Naive thymus-derived CD4-positive, alpha-beta T cell (primary cell): ENCODE measurements around the gene DNAL4. TPM values are rescaled to one million over a fixed set of nuclear protein-coding genes. Genes with fewer than 3 reads are reported as not detected.
A peak's percentile ranks its signal among the peaks of the same experiment; 100 is the strongest.

Source experiments
- ATAC-seq: fragments of 150-1000 bp; cut with Tn5 transposase; 2 replicates; pipeline ENCODE4 v1.10.0; 2021; ENCODE audit warnings: mild to moderate bottlenecking, moderate library complexity
- CTCF ChIA-PET: fragments of 350-600 bp; sonication (Branson Sonifier 250); formaldehyde crosslinking; loops from one replicate; lab custom pipeline; 2021; ENCODE audit warnings: antibody characterized with exemption; lab: Charles Lee
- POLR2A ChIA-PET: fragments of 350-600 bp; sonication (Branson Sonifier 250); formaldehyde crosslinking; loops from one replicate; lab custom pipeline; 2021; ENCODE audit warnings: antibody characterized with exemption, inconsistent platforms; lab: Charles Lee
- DNase-seq, 9 donors: peaks; one replicate each; pipeline versions ENCODE4 v3.0.0 to v3.0.0-alpha.2; 2020 to 2022; ENCODE audit warnings: mixed read lengths in 1 of 9
- H3K27ac ChIP-seq: one replicate; pipeline ENCODE4 v1.7.0; 2013; ENCODE audit warnings: mild to moderate bottlenecking, low read depth, low read length, moderate library complexity
- H3K27me3 ChIP-seq, 2 donors: one replicate each; pipeline ENCODE4 v1.7.0; 2013; ENCODE audit warnings: low read length in 2 of 2, mild to moderate bottlenecking in 2 of 2, moderate library complexity in 2 of 2; ENCODE audit not compliant: control insufficient read depth in 2 of 2, insufficient read depth in 2 of 2
- H3K36me3 ChIP-seq, 3 experiments: 1 replicate in 2 of 3; 2 replicates in 1 of 3; pipeline ENCODE4 v1.7.0; 2013; ENCODE audit warnings: low read length in 3 of 3, mild to moderate bottlenecking in 3 of 3, moderate library complexity in 1 of 3; ENCODE audit not compliant: insufficient read depth in 3 of 3, control insufficient read depth in 2 of 3
- H3K4me1 ChIP-seq, 2 donors: one replicate each; pipeline ENCODE4 v1.7.0; 2013; ENCODE audit warnings: low read length in 2 of 2, mild to moderate bottlenecking in 2 of 2, moderate library complexity in 1 of 2; ENCODE audit not compliant: control insufficient read depth in 2 of 2, insufficient read depth in 2 of 2
- H3K4me3 ChIP-seq: 2 replicates; pipeline ENCODE4 v1.7.0; 2013; ENCODE audit warnings: mild to moderate bottlenecking, low read length
- H3K9me3 ChIP-seq, 3 experiments: 1 replicate in 2 of 3; 2 replicates in 1 of 3; pipeline ENCODE4 v1.7.0; 2013; ENCODE audit warnings: low read length in 3 of 3; ENCODE audit not compliant: control insufficient read depth in 2 of 3
- H3K27ac Mint-ChIP-seq, 9 donors: one replicate each; pipeline ENCODE4 v1.8.0; 2020 to 2022; ENCODE audit warnings: mixed read lengths in 9 of 9, mild to moderate bottlenecking in 8 of 9, moderate library complexity in 5 of 9, inconsistent platforms in 2 of 9
- H3K27me3 Mint-ChIP-seq, 5 donors: one replicate each; pipeline ENCODE4 v1.8.0; 2021 to 2022; ENCODE audit warnings: mixed read lengths in 5 of 5, mild to moderate bottlenecking in 1 of 5
- H3K36me3 Mint-ChIP-seq, 5 donors: one replicate each; pipeline ENCODE4 v1.8.0; 2020 to 2022; ENCODE audit warnings: mixed read lengths in 5 of 5, mild to moderate bottlenecking in 3 of 5, inconsistent platforms in 1 of 5
- H3K4me1 Mint-ChIP-seq, 7 donors: one replicate each; pipeline ENCODE4 v1.8.0; 2020 to 2022; ENCODE audit warnings: mixed read lengths in 7 of 7, mild to moderate bottlenecking in 3 of 7, inconsistent platforms in 1 of 7
- H3K4me3 Mint-ChIP-seq, 10 donors: one replicate each; pipeline ENCODE4 v1.8.0; 2020 to 2022; ENCODE audit warnings: mild to moderate bottlenecking in 10 of 10, mixed read lengths in 10 of 10, moderate library complexity in 6 of 10, inconsistent platforms in 2 of 10
- H3K9me3 Mint-ChIP-seq, 11 donors: one replicate each; pipeline ENCODE4 v1.8.0; 2020 to 2022; ENCODE audit warnings: mixed read lengths in 11 of 11, mild to moderate bottlenecking in 4 of 11, inconsistent platforms in 1 of 11, moderate library complexity in 1 of 11
- intact Hi-C, 2 donors: fragments of 100-400 bp; cut with micrococcal nuclease; formaldehyde crosslinking; loops; one replicate each; pipeline ENCODE4 v1.15.1; 2023
- polyA plus RNA-seq, 2 donors: library from polyadenylated mRNA; unstranded; fragments of 300-500 nt; fragmentation: Illumina TruSeq; gene quantifications; one replicate each; pipeline ENCODE4 v1.2.3, GENCODE V29; 2021
- total RNA-seq, 6 experiments: library from RNA in 5 of 6; stranded (reverse) in 5 of 6; gene quantifications; 1 replicate in 5 of 6; 2 replicates in 1 of 6; pipeline ENCODE4 v1.2.3 and lab custom pipeline; 2021 to 2026

The DNAL4 gene
- total and polyA plus RNA-seq, 7 experiments from 2014 or later, result 5.0 to 15.0 (median 9.8) TPM

GRCh38 chr22:38784856-38785255 is 9.1 kb downstream of the DNAL4 start:
- no peaks in the 10 kb centered on the region for H3K4me1 ChIP-seq

GRCh38 chr22:38784035-38784434 is 9.9 kb downstream of the DNAL4 start:
- POLR2A ChIA-PET, result interaction anchor here (0.7 to 1.2 kb wide), 2 partner anchors 9 to 217 kb away, joined by 3 read pairs; no protein-coding TSS in a partner anchor
- Histone ChIP-seq H3K4me3 (no peak overlapping the region), H3K9me3 (no peaks in the 10 kb centered on the region), H3K27me3 (no peaks in the 10 kb centered on the region), H3K36me3 (peaks cover 0 to 34% (median 0%) of the 10 kb centered on the region in 3 experiments), H3K27ac (no peak overlapping the region), H3K4me1 (no peaks in the 10 kb centered on the region)
- peaks cover 0 to 18% (median 7%) of the 10 kb centered on the region in 7 donors for H3K4me1 Mint-ChIP-seq
- CTCF ChIA-PET, result interaction anchor here (0.5 to 0.7 kb wide), 2 partner anchors 222 to 244 kb away, joined by 3 to 5 read pairs; no protein-coding TSS in a partner anchor
- peaks cover 0 to 40% (median 11%) of the 10 kb centered on the region in 5 donors for H3K36me3 Mint-ChIP-seq
- DNase-seq (no peak), ATAC-seq (no peak)
- intact Hi-C loops, result no loop called here
- H3K9me3 Mint-ChIP-seq, result no peaks in the 10 kb centered on the region
- H3K27me3 Mint-ChIP-seq, result no peaks in the 10 kb centered on the region
- no peak overlapping the region for H3K27ac Mint-ChIP-seq
- no peak overlapping the region for H3K4me3 Mint-ChIP-seq

More at GRCh38 chr22:38784856-38785255, 9.1 kb downstream of the DNAL4 start:
- intact Hi-C loops, result no loop called here
- CTCF ChIA-PET, result interaction anchor here (0.7 to 0.9 kb wide), 2 partner anchors 16 to 245 kb away, joined by 3 read pairs; no protein-coding TSS in a partner anchor
- no peak overlapping the region for H3K4me3 ChIP-seq
- no peak overlapping the region for H3K27ac ChIP-seq
- peak overlapping the region in 1 of 9 donors; percentile 11 for H3K27ac Mint-ChIP-seq
- no peaks in the 10 kb centered on the region for H3K27me3 ChIP-seq
- DNase-seq (no peak), ATAC-seq (no peak)
- H3K9me3 ChIP-seq, result no peaks in the 10 kb centered on the region
- peaks cover 0 to 18% (median 7%) of the 10 kb centered on the region in 7 donors for H3K4me1 Mint-ChIP-seq
- H3K36me3 ChIP-seq, result peaks cover 0 to 30% (median 0%) of the 10 kb centered on the region in 3 experiments
- H3K4me3 Mint-ChIP-seq, result no peak overlapping the region
- no peaks in the 10 kb centered on the region for H3K27me3 Mint-ChIP-seq
- peaks cover 0 to 36% (median 11%) of the 10 kb centered on the region in 5 donors for H3K36me3 Mint-ChIP-seq
- POLR2A ChIA-PET, result interaction anchor here (1.2 kb wide), 1 partner anchor 10 kb away, joined by 3 read pairs; no protein-coding TSS in a partner anchor
- no peaks in the 10 kb centered on the region for H3K9me3 Mint-ChIP-seq

GRCh38 chr22:38783095-38783615 is 10.8 kb downstream of the DNAL4 start:
- Histone ChIP-seq H3K36me3 (peaks cover 0 to 41% (median 0%) of the 10 kb centered on the region in 3 experiments), H3K27ac (no peak overlapping the region), H3K27me3 (no peaks in the 10 kb centered on the region), H3K4me1 (no peaks in the 10 kb centered on the region), H3K4me3 (no peak overlapping the region), H3K9me3 (no peaks in the 10 kb centered on the region)
- Mint-ChIP-seq H3K27ac (peak overlapping the region in 1 of 9 donors; percentile 64), H3K4me1 (peaks cover 0 to 18% (median 7%) of the 10 kb centered on the region in 7 donors), H3K4me3 (no peak overlapping the region), H3K27me3 (no peaks in the 10 kb centered on the region), H3K36me3 (peaks cover 0 to 41% (median 12%) of the 10 kb centered on the region in 5 donors), H3K9me3 (no peaks in the 10 kb centered on the region)
- ATAC-seq, result no peak
- POLR2A ChIA-PET, result no interaction called here
- DNase-seq, result no peak
- CTCF ChIA-PET, result interaction anchor here (0.7 to 0.8 kb wide), 2 partner anchors 14 to 98 kb away, joined by 3 read pairs; no protein-coding TSS in a partner anchor
- intact Hi-C loops, result no loop called here

GRCh38 chr22:38782402-38783094 is 11.4 kb downstream of the DNAL4 start:
- Histone ChIP-seq H3K27ac (no peak overlapping the region), H3K4me3 (no peak overlapping the region), H3K9me3 (no peaks in the 10 kb centered on the region), H3K27me3 (no peaks in the 10 kb centered on the region), H3K4me1 (no peaks in the 10 kb centered on the region), H3K36me3 (peaks cover 0 to 37% (median 0%) of the 10 kb centered on the region in 3 experiments)
- Mint-ChIP-seq H3K4me1 (peaks cover 0 to 18% (median 7%) of the 10 kb centered on the region in 7 donors), H3K27me3 (no peaks in the 10 kb centered on the region), H3K36me3 (peaks cover 0 to 36% (median 12%) of the 10 kb centered on the region in 5 donors), H3K27ac (peak overlapping the region in 2 of 9 donors; percentile 23 to 53), H3K4me3 (no peak overlapping the region), H3K9me3 (no peaks in the 10 kb centered on the region)
- POLR2A ChIA-PET, result interaction anchor here (0.9 kb wide), 1 partner anchor 37 kb away, joined by 3 read pairs; no protein-coding TSS in a partner anchor
- intact Hi-C loops, result no loop called here
- peak; percentile 46 for ATAC-seq
- CTCF ChIA-PET, result interaction anchor here (0.7 to 0.8 kb wide), 2 partner anchors 14 to 99 kb away, joined by 3 read pairs; no protein-coding TSS in a partner anchor
- no peak for DNase-seq

GRCh38 chr22:38781033-38781432 is 12.9 kb downstream of the DNAL4 start:
- Histone ChIP-seq H3K27ac (no peak overlapping the region), H3K27me3 (no peaks in the 10 kb centered on the region), H3K4me1 (no peaks in the 10 kb centered on the region), H3K4me3 (no peak overlapping the region), H3K9me3 (no peaks in the 10 kb centered on the region), H3K36me3 (peaks cover 0 to 34% (median 0%) of the 10 kb centered on the region in 3 experiments)
- Mint-ChIP-seq H3K36me3 (peaks cover 0 to 36% (median 12%) of the 10 kb centered on the region in 5 donors), H3K27ac (no peak overlapping the region), H3K27me3 (no peaks in the 10 kb centered on the region), H3K4me1 (peaks cover 0 to 18% (median 7%) of the 10 kb centered on the region in 7 donors), H3K4me3 (no peak overlapping the region), H3K9me3 (no peaks in the 10 kb centered on the region)
- intact Hi-C loops, result no loop called here
- no peak for ATAC-seq
- POLR2A ChIA-PET, result no interaction called here
- CTCF ChIA-PET, result interaction anchor here (0.6 kb wide), 1 partner anchor 15 kb away, joined by 3 read pairs; no protein-coding TSS in a partner anchor
- no peak for DNase-seq

- Histone ChIP-seq H3K27ac (no peak overlapping the region), H3K4me3 (no peak overlapping the region), H3K4me1 (no peaks in the 10 kb centered on the region), H3K27me3 (no peaks in the 10 kb centered on the region), H3K9me3 (no peaks in the 10 kb centered on the region), H3K36me3 (peaks cover 0 to 33% (median 0%) of the 10 kb centered on the region in 3 experiments)
- CTCF ChIA-PET, result no interaction called here
- no peaks in the 10 kb centered on the region for H3K9me3 Mint-ChIP-seq
- H3K36me3 Mint-ChIP-seq, result peaks cover 0 to 28% (median 11%) of the 10 kb centered on the region in 5 donors
- POLR2A ChIA-PET, result no interaction called here
- H3K4me3 Mint-ChIP-seq, result no peak overlapping the region
- no peak for DNase-seq
- no peaks in the 10 kb centered on the region for H3K27me3 Mint-ChIP-seq
- H3K4me1 Mint-ChIP-seq, result peaks cover 0 to 12% (median 2%) of the 10 kb centered on the region in 7 donors
- intact Hi-C loops, result no loop called here
- H3K27ac Mint-ChIP-seq, result no peak overlapping the region
- no peak for ATAC-seq
Measured at GRCh38 chr22:38777087-38777671, 16.8 kb downstream of the DNAL4 start.
